GM12891 (cell line): ENCODE measurements around the gene AIFM3.
A peak's percentile ranks its signal among the peaks of the same experiment; 100 is the strongest.

Source experiments
- POLR2A ChIP-seq: IDR thresholded peaks from 2 replicates; pipeline ENCODE4 v1.6.1; 2011; ENCODE audit warnings: low read depth, low read length, control low read depth
- POLR2AphosphoS5 ChIP-seq: IDR thresholded peaks from 2 replicates; pipeline ENCODE4 v1.6.1; 2011; ENCODE audit warnings: low read depth, low read length, control low read depth
- POU2F2 ChIP-seq: IDR thresholded peaks from 2 replicates; pipeline ENCODE4 v1.6.1; 2011; ENCODE audit warnings: low read depth, mild to moderate bottlenecking, control low read depth, low read length, moderate library complexity
- SPI1 ChIP-seq: IDR thresholded peaks from 2 replicates; pipeline ENCODE4 v1.6.1; 2011; ENCODE audit warnings: low read depth, low read length, control low read depth

GRCh38 chr22:20996598-20997535 lies 29.8 kb downstream of the AIFM3 start:
- peak; percentile 5; the same call in 1 of the 2 replicates for TF ChIP-seq POLR2A
- no peak for TF ChIP-seq SPI1
- TF ChIP-seq POLR2AphosphoS5: no peak
- no peak for TF ChIP-seq POU2F2
